Measurements from ENCODE around the gene BAG2. TPM values are rescaled to one million over a fixed set of nuclear protein-coding genes. Genes with fewer than 3 reads are reported as not detected.
A peak's percentile ranks its signal among the peaks of the same experiment; 100 is the strongest.

The BAG2 gene
- total and polyA plus RNA-seq, 2 of the 13 experiments (the other 11 are each of a cell fraction or from before 2014, with no cell fraction given) = 5.7 to 15.1 TPM

- no peak for TF ChIP-seq CEBPZ (IDR thresholded peaks at IDR 0.05; ENCODE audit: low read length)
- TF ChIP-seq PPARG (CRISPR knock-in tag; conservative IDR thresholded peaks at IDR 0.05) = no peak
- TF ChIP-seq KMT2B (CRISPR knock-in tag; IDR thresholded peaks at IDR 0.05) = no peak; the same call in 1 of the 2 replicates
- no peak for TF ChIP-seq PTBP1 (IDR thresholded peaks at IDR 0.05; ENCODE audit: low read depth, low read length, poor library complexity, severe bottlenecking)
- TF ChIP-seq CTCF (CRISPR knock-in tag; IDR thresholded peaks at IDR 0.05) = peak; percentile 63
- peak; percentile 47; the same call in 1 of the 2 replicates for TF ChIP-seq ZBTB26 (CRISPR knock-in tag; IDR thresholded peaks at IDR 0.05; ENCODE audit: borderline replicate concordance)
- no peak for TF ChIP-seq GTF2F1 (IDR thresholded peaks at IDR 0.05; ENCODE audit: low read length)
- TF ChIP-seq CHD2 (IDR thresholded peaks at IDR 0.05; ENCODE audit: low read depth, low read length) = no peak
- TF ChIP-seq KDM2A (CRISPR knock-in tag; IDR thresholded peaks at IDR 0.05; ENCODE audit: borderline replicate concordance, low read depth) = peak; percentile 92
- TF ChIP-seq RAD21 (CRISPR knock-in tag; IDR thresholded peaks at IDR 0.05) = no peak
- TF ChIP-seq SMAD1 (CRISPR knock-in tag; IDR thresholded peaks at IDR 0.05; ENCODE audit: borderline replicate concordance, low read depth) = no peak
- TF ChIP-seq ZNF280B (CRISPR knock-in tag; IDR thresholded peaks at IDR 0.05; ENCODE audit: borderline replicate concordance) = peak; percentile 73
- peak; percentile 71; the same call in 1 of the 2 replicates for TF ChIP-seq PCBP1 (IDR thresholded peaks at IDR 0.05; ENCODE audit: borderline replicate concordance, low read depth, low read length)
- peak; percentile 5; the same call in 1 of the 2 replicates for TF ChIP-seq STAG1 (CRISPR knock-in tag; IDR thresholded peaks at IDR 0.05)
- TF ChIP-seq SP1 (IDR thresholded peaks at IDR 0.05) = no peak
- peak; percentile 37; the same call in 1 of the 2 replicates for TF ChIP-seq SP1 (CRISPR knock-in tag; IDR thresholded peaks at IDR 0.05)
- TF ChIP-seq ZNF75D (CRISPR knock-in tag; IDR thresholded peaks at IDR 0.05; ENCODE audit: borderline replicate concordance) = no peak
- no peak for TF ChIP-seq JUNB (CRISPR knock-in tag; IDR thresholded peaks at IDR 0.05; ENCODE audit: borderline replicate concordance)
- TF ChIP-seq ZNF770 (CRISPR knock-in tag; IDR thresholded peaks at IDR 0.05) = no peak
- no peak for TF ChIP-seq ZNF501 (CRISPR knock-in tag; IDR thresholded peaks at IDR 0.05)
These were observed 49.2 kb downstream of the BAG2 start (continued) for GRCh38 chr6:57221191-57221935.

Measured in HepG2 (cell line).